LNCaP clone FGC (cell line): ENCODE results near the gene HCN3.
"Not testable (repeated sequence)": the region's sequence is repeated elsewhere in the genome, so short reads cannot be mapped to it uniquely, and the experiment has no call there.

Source experiments
- DNase-seq: peaks from one replicate; pipeline ENCODE4 v3.0.0-alpha.2; 2011; ENCODE audit warnings: low read depth
- H3K4me3 ChIP-seq: 2 replicates; pipeline ENCODE4 v1.5.1; 2011; ENCODE audit warnings: mild to moderate bottlenecking, low read depth, low read length, control low read depth
- CTCF ChIP-seq: IDR thresholded peaks from 2 replicates; pipeline ENCODE4 v1.5.1; 2012; ENCODE audit warnings: mild to moderate bottlenecking; ENCODE audit not compliant: control insufficient read depth, insufficient read depth; ENCODE audit errors: extremely low read depth

HCN3 gene

GRCh38 chr1:155285631-155286044 lies 8.4 kb downstream of the HCN3 start:
- no peak for TF ChIP-seq CTCF
- H3K4me3 ChIP-seq: no peak overlapping the region
- no peak for DNase-seq

- H3K4me3 ChIP-seq: no peak overlapping the region
- no peak for DNase-seq
- no peak for TF ChIP-seq CTCF
Observed at GRCh38 chr1:155286544-155286943, 9.3 kb downstream of the HCN3 start.

GRCh38 chr1:155287987-155288543 lies 10.8 kb downstream of the HCN3 start:
- TF ChIP-seq CTCF: no peak
- H3K4me3 ChIP-seq: no peak overlapping the region
- no peak for DNase-seq

GRCh38 chr1:155291006-155291405 lies 13.7 kb downstream of the HCN3 start:
- H3K4me3 ChIP-seq, DNase-seq: not testable (repeated sequence)

- H3K4me3 ChIP-seq: no peak overlapping the region
- DNase-seq: no peak
- TF ChIP-seq CTCF: no peak
Observed at GRCh38 chr1:155293086-155293749, 16.0 kb downstream of the HCN3 start.

GRCh38 chr1:155294520-155295182 lies 17.4 kb downstream of the HCN3 start:
- no peak overlapping the region for H3K4me3 ChIP-seq
- no peak for DNase-seq
- no peak for TF ChIP-seq CTCF

- DNase-seq: no peak
- no peak overlapping the region for H3K4me3 ChIP-seq
- TF ChIP-seq CTCF: no peak
Observed at GRCh38 chr1:155295183-155295941, 18.1 kb downstream of the HCN3 start.
